ENCODE measurements around the gene TRIP13.
"Not testable (repeated sequence)": the region's sequence is repeated elsewhere in the genome, so short reads cannot be mapped to it uniquely, and the experiment has no call there.

DNA sequence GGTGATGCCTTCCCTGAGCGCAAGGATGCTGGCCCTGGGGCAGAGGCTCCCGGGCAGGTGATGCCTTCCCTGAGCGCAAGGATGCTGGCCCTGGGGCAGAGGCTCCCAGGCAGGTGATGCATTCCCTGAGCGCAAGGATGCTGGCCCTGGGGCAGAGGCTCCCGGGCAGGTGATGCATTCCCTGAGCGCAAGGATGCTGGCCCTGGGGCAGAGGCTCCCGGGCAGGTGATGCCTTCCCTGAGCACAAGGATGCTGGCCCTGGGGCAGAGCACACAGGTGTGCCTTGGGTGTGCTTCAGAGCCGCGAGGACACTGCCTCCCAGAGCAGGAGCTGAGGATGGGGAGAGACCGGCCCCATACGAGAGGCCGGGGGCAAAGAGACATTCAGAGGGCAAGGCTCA is 22.7 kb downstream of the TRIP13 start:
- TF ChIP-seq, protein P1, sequence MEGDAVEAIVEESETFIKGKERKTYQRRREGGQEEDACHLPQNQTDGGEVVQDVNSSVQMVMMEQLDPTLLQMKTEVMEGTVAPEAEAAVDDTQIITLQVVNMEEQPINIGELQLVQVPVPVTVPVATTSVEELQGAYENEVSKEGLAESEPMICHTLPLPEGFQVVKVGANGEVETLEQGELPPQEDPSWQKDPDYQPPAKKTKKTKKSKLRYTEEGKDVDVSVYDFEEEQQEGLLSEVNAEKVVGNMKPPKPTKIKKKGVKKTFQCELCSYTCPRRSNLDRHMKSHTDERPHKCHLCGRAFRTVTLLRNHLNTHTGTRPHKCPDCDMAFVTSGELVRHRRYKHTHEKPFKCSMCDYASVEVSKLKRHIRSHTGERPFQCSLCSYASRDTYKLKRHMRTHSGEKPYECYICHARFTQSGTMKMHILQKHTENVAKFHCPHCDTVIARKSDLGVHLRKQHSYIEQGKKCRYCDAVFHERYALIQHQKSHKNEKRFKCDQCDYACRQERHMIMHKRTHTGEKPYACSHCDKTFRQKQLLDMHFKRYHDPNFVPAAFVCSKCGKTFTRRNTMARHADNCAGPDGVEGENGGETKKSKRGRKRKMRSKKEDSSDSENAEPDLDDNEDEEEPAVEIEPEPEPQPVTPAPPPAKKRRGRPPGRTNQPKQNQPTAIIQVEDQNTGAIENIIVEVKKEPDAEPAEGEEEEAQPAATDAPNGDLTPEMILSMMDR (IDR thresholded peaks at IDR 0.05; ENCODE audit: poor library complexity), result not testable (repeated sequence)
- TF ChIP-seq EZH2phosphoT487 (IDR thresholded peaks at IDR 0.05; ENCODE audit: low read depth, severe bottlenecking, unreplicated experiment); EZH2 (IDR thresholded peaks at IDR 0.05; ENCODE audit: borderline replicate concordance): not testable (repeated sequence)
